Hepatocyte (in vitro differentiated cells): ENCODE data around the gene MDFIC2.

Source experiments
- CTCF ChIP-seq: fragments of 200-600 bp; sonication (generic); IDR thresholded peaks from 2 replicates; pipeline ENCODE4 v1.5.1; 2016; ENCODE audit warnings: antibody characterized with exemption, mild to moderate bottlenecking; ENCODE audit not compliant: poor library complexity
- EZH2 ChIP-seq: fragments of 200-600 bp; sonication (generic); IDR thresholded peaks from 2 replicates; pipeline ENCODE4 v1.6.1; 2016; ENCODE audit warnings: antibody characterized with exemption, mild to moderate bottlenecking, borderline replicate concordance

- TF ChIP-seq CTCF: no peak
- no peak for TF ChIP-seq EZH2
Measured at GRCh38 chr3:70261283-70261682, 51.2 kb downstream of the MDFIC2 start.
